Ecto neural progenitor cell (in vitro differentiated cells): ENCODE data around the gene TGIF1.
"Not testable (repeated sequence)": the region's sequence is repeated elsewhere in the genome, so short reads cannot be mapped to it uniquely, and the experiment has no call there.

ENCODE experiments used
- DNase-seq: peaks from one replicate; pipeline ENCODE4 v3.0.0-alpha.2; 2018; ENCODE audit warnings: low spot score

TGIF1 gene

GRCh38 chr18:3450012-3450798 lies at the start of gene TGIF1:
Gene TGIF1 (plus strand): TSS chr18:3450172. CDS start chr18:3450490, 318 bp downstream.
- DNase-seq: peak; percentile 88

DNA sequence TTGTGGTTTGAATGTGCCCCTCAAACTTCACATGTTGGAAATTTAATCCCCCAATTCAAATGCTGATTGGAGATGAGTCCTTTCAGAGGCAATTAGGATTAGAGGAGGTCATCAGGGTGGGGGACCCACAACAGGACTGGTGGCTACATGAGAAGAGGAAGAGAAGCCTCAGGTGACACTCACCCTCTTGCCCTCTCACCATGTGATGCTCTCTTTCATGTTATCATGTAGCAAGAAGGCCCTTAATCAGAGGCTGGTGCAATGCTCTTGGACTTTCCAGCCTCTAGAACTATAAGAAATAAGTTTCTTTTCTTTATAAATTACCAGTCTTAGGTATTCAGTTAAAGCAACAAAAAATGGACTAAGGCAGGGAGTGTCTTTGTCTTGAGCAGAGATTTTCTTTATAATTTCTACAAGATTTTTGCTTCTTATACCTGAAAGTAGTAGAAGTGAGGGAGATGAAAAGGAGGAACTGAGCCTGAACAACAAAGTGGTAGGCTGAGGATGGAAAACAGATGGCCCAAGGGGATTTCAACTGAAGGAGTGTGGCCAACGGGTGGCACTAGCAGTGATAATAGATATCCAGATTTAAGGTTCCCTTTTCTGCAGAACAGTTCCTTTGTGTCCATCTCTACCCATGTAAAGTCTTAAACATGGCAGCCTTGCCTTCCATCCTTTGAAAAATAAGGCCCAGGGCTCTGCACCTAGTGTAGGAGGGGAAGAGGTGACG lies 49.2 kb upstream of the TGIF1 start:
- no peak for DNase-seq

GRCh38 chr18:3401669-3402620 lies 48.0 kb upstream of the TGIF1 start:
- DNase-seq: no peak

DNA sequence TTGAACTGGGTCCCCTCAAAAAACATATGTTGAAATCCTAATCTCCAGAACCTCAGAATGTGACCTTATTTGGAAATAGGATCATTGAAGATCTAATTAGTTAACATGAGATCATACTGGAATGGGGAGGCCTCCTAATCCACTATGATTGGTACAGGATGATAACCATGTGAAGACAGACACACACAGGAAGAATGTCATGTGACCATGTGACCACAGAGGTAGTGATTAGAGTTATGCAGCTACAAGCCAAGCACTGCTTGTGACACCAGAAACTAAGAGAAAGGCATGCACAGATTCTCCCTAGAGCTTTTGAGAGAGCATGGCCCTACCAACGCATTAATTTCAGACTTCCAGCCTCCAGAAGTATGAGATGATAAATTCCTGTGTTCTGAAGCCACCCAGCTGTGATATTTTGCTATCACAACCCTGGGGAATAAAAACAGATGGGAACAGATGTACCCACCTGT lies 47.0 kb upstream of the TGIF1 start:
- DNase-seq: no peak

- no peak for DNase-seq
Observed at GRCh38 chr18:3405713-3406112, 44.3 kb upstream of the TGIF1 start.

DNA sequence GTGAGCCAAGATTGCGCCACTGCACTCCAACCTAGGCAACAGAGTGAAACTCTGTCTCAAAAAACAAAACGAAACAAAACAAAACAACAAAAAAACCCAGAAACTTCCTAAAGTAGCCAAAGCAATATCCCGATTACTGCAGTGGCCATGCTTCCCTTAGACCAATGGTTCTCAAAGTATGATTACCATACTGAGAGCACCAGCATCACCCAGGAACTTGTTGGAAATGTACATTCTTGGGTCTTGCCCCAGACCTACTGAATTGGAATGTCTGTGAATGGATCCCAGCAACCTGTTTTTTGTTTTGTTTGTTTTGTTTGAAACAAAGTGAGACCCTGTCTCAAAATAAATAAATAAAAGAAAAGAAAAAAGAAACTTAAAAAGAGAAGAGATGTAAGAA lies 41.9 kb upstream of the TGIF1 start:
- no peak for DNase-seq

DNA sequence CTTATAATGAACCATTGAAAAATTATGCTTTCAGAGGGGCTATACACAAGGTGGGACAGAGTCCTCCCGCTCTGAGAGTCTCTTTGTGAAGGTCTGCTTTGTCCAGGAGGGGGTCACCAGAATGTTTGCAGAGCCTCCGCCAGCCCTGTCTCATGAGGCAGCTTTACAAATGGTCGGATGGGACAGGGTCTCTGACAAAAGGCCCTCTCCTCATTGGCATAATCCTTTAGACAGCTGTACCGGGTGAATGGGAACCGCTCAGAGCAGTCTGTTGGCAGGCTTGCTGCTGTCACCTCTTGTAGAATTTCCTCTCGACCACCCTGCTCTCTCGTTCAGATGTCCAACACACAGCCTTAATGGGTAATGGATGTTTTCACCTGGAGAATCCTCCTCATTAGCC lies 40.2 kb upstream of the TGIF1 start:
- DNase-seq: no peak

- DNase-seq: no peak
Observed at GRCh38 chr18:3410273-3410672, 39.7 kb upstream of the TGIF1 start.

- DNase-seq: not testable (repeated sequence)
Observed at GRCh38 chr18:3410876-3411275, 39.1 kb upstream of the TGIF1 start.

GRCh38 chr18:3411327-3411726 lies 38.6 kb upstream of the TGIF1 start:
- no peak for DNase-seq

DNA sequence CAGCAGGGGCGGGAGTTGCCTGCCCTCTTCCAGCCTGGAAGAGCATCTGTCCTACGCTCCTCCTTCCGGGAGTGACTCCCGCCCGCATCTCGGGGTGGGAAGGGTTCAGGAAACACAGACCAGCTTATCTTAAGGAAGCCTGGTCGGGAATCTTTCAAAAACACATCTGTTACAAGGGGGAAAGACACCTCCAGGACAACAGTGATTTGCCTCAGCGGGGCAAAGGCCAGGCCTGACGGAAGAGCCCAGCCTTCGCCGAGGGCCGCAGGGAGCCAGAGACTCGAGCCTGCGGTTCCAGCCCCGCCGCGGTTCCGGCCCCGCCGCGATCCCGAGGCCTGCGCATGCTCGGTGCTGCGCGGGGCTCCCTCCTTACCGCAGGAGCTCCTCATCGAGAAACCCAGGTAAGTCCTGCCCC lies 38.1 kb upstream of the TGIF1 start:
- DNase-seq: no peak

DNA sequence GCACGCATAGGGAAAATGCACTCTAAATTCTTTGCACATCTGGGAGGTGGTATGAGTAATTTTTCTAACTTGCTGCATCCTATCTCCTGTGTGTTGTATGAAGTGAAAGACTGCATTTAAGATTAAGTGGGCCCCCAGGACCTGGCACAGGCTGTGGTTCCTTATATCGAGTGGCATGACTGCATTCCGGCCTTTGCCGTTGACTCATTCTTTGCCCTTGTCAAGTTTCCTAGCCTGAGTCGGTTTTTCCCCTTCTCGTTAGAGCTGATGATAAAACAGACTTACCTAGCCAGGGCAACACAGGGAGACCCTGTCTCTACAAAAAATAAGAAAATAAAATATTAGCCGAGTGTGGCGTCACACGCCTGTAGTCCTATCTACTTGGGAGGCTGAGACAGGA lies 37.4 kb upstream of the TGIF1 start:
- DNase-seq: not testable (repeated sequence)

DNA sequence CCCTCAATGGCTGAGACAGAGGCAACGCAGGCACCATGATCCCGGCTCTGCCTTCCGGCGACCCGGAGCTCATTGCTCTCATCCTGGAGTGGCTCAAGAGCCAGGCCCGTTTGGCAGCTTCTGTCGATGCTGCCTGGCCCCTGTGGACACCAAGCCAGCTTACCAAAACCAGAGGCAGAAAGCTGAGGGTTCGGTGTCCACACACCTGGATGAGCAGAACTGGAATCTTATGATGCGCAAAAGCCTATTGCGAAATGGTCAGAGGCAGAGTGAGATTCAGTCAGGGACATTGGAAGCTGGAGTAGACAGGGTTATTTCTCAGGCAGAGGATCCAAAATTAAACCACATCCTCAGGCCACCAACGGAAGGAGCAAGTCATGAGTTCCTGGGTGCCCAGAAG lies 34.9 kb upstream of the TGIF1 start:
- no peak for DNase-seq

DNA sequence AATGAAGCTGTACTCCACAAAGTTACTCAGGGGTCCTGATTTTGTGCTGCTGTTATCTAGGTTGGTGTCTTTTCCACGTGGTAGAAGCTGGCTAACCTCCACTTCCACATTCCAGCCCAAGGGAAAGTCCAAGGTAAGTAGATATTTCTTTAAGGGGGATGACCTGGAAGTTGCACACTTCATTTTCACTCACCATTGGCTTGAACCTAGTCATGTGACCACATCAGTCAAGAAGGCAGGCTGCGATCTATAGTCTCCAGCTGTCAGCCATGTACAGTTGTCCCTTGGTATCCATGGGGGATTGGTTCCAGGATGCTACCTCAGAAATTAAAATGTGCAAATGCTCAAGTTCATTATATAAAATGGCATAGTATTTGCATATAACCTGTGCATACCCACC lies 31.9 kb upstream of the TGIF1 start:
- DNase-seq: no peak

GRCh38 chr18:3420919-3421279 lies 29.1 kb upstream of the TGIF1 start:
- DNase-seq: no peak

- DNase-seq: no peak
Observed at GRCh38 chr18:3422905-3423304, 27.1 kb upstream of the TGIF1 start.

DNA sequence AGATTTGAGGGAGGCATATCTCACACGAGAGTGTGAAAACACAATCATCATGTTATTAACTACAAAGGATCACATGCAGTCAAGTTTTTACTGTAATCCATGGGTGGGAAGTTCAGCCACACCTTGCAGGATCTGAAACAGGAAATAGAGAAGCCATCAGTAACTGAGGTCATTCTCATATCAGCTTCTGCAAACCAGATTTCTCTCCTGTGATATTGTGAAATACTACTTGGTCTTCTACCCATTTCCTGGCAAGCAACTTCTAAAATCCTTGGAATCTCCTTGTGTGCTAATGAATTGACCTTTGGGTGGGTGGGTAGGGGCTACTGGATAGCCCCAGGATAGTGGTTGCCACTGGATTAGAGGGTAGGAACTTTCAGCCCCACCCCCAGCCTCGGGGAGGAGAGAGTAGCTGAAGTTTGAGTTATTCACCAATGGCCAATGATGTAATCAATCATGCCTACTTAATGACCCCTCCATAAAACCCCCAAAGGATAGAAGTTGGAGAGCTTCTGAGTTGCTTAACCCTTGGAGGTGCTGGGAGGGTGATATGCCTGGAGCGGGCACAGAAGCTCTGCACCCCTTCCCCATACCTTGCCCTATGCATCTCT lies 25.6 kb upstream of the TGIF1 start:
- DNase-seq: no peak

GRCh38 chr18:3425030-3425429 lies 24.9 kb upstream of the TGIF1 start:
- no peak for DNase-seq

DNA sequence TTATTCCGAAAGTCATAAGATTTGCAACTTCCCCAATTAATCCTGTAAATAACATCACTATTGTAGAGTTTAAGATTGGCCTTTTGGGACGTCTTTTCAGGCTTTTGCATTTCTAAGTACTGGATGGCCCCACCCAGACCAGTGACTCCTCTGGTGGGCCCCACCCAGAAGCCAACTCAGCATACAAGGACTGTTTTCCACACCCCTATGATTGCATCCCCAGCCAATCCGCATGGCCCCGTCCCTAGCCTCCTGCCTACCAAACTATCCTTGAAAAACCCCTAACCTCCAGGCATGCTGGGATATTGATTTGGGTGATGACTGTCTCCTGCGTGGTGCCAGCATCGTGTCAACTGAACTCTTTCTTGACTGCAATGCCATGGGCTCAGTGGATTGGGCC lies 24.5 kb upstream of the TGIF1 start:
- DNase-seq: no peak

DNA sequence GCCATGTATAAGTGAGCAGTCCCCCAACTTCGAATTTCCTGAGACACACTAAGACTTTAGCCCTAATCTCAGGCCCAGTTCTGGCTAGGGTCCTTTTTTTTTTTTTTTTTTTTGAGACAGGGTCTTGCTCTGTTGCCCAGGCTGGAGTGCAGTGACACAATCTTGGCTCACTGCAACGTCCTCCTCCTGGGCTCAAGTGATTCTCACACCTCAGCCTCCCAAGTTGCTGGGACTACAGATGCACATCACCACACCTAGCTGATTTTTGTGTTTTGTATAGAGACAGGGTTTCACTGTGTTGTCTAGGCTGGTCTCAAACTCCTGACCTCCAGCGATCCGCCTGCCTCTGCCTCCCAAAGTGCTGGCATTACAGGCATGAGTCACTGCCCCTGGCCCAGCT lies 23.9 kb upstream of the TGIF1 start:
- no peak for DNase-seq

- no peak for DNase-seq
Observed at GRCh38 chr18:3427944-3428343, 22.0 kb upstream of the TGIF1 start.

- DNase-seq: no peak
Observed at GRCh38 chr18:3429121-3429520, 20.9 kb upstream of the TGIF1 start.
